ENCODE data around the gene RMC1.

- TF ChIP-seq CTCF (IDR thresholded peaks at IDR 0.05): no peak
- no peak for TF ChIP-seq POLR2A (IDR thresholded peaks at IDR 0.05)
These were observed 29.5 kb downstream of the RMC1 start for GRCh38 chr18:23532848-23533247.
